Left ventricle myocardium inferior (tissue), 1 donor: ENCODE measurements around the gene B9D1. TPM values are rescaled to one million over a fixed set of nuclear protein-coding genes. Genes with fewer than 3 reads are reported as not detected.

Experiments
- DNase-seq: peaks from one replicate; pipeline ENCODE4 v3.0.0-alpha.2; 2020
- H3K27ac ChIP-seq: fragments of 200-600 bp; replicated peaks from 2 replicates; pipeline ENCODE4 v1.8.0; 2021
- H3K27me3 ChIP-seq: fragments of 200-600 bp; 2 replicates; pipeline ENCODE4 v1.8.0; 2021; ENCODE audit warnings: low read depth
- H3K36me3 ChIP-seq: fragments of 200-600 bp; 2 replicates; pipeline ENCODE4 v1.8.0; 2021
- H3K4me1 ChIP-seq: fragments of 200-600 bp; 2 replicates; pipeline ENCODE4 v1.8.0; 2021
- H3K4me3 ChIP-seq: fragments of 200-600 bp; 2 replicates; pipeline ENCODE4 v1.8.0; 2021; ENCODE audit warnings: mild to moderate bottlenecking, moderate library complexity
- H3K9me3 ChIP-seq: fragments of 200-600 bp; replicated peaks from 2 replicates; pipeline ENCODE4 v1.8.0; 2021
- intact Hi-C: fragments of 100-400 bp; cut with micrococcal nuclease; formaldehyde crosslinking; loops from one replicate; pipeline ENCODE4 v1.11.0; 2022
- total RNA-seq: library from RNA; stranded (reverse); fragmentation: NEBNext Ultra II Directional; extraction: Animal tissue kit (Norgen Biotek cat#: 25700); gene quantifications from one replicate; pipeline ENCODE4 v1.2.1, GENCODE V29; 2021
- TF ChIP-seq, protein P1 (sequence below): fragments of 200-600 bp; IDR thresholded peaks from 2 replicates; pipeline ENCODE4 v1.8.0; 2021; ENCODE audit warnings: antibody characterized with exemption, mild to moderate bottlenecking, borderline replicate concordance
- donor health status: DM: no; HTN: yes; CAD: no; lungs with severe emphysema.

Gene B9D1
- total RNA-seq, 1 donor from 2014 or later = 8.8 TPM

- no peaks in the 10 kb centered on the region for H3K36me3 ChIP-seq
- H3K9me3 ChIP-seq = no peaks in the 10 kb centered on the region
- H3K27ac ChIP-seq = peak overlapping the region; percentile 81
- peaks cover 33% of the 10 kb centered on the region for H3K4me1 ChIP-seq
- TF ChIP-seq, protein P1, sequence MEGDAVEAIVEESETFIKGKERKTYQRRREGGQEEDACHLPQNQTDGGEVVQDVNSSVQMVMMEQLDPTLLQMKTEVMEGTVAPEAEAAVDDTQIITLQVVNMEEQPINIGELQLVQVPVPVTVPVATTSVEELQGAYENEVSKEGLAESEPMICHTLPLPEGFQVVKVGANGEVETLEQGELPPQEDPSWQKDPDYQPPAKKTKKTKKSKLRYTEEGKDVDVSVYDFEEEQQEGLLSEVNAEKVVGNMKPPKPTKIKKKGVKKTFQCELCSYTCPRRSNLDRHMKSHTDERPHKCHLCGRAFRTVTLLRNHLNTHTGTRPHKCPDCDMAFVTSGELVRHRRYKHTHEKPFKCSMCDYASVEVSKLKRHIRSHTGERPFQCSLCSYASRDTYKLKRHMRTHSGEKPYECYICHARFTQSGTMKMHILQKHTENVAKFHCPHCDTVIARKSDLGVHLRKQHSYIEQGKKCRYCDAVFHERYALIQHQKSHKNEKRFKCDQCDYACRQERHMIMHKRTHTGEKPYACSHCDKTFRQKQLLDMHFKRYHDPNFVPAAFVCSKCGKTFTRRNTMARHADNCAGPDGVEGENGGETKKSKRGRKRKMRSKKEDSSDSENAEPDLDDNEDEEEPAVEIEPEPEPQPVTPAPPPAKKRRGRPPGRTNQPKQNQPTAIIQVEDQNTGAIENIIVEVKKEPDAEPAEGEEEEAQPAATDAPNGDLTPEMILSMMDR = no peak
- DNase-seq = no peak
- intact Hi-C loops = no loop called here
- H3K4me3 ChIP-seq = no peak overlapping the region
- H3K27me3 ChIP-seq = no peaks in the 10 kb centered on the region
These were observed 5.7 kb upstream of the B9D1 start for GRCh38 chr17:19368229-19368628.

DNA sequence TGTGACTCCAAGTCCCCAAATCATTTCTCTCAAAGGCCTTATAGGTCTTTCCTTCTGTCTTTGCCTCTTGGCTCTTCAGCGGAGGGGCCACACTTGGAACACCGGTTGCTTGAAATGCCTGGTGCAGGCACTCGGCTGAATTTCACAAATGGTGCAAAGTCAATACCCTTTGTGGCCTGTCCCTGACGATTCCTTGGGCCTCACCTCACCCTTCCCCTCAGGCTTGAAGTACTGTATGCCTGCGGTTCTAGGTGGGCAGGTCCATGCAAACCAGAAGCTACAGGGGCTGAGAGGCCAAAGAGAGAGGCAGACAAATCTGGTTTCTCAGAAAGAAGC is 4.1 kb upstream of the B9D1 start:
- H3K4me1 ChIP-seq = peaks cover 46% of the 10 kb centered on the region
- no peak overlapping the region for H3K27ac ChIP-seq
- H3K27me3 ChIP-seq = no peaks in the 10 kb centered on the region
- no peaks in the 10 kb centered on the region for H3K36me3 ChIP-seq
- intact Hi-C loops = no loop called here
- DNase-seq = no peak
- no peak overlapping the region for H3K4me3 ChIP-seq
- TF ChIP-seq, protein P1 = no peak
- H3K9me3 ChIP-seq = no peaks in the 10 kb centered on the region

- TF ChIP-seq, protein P1 = no peak
- H3K27ac ChIP-seq = no peak overlapping the region
- peaks cover 40% of the 10 kb centered on the region for H3K4me1 ChIP-seq
- H3K27me3 ChIP-seq = no peaks in the 10 kb centered on the region
- intact Hi-C loops = no loop called here
- no peaks in the 10 kb centered on the region for H3K36me3 ChIP-seq
- H3K4me3 ChIP-seq = no peak overlapping the region
- no peaks in the 10 kb centered on the region for H3K9me3 ChIP-seq
- no peak for DNase-seq
These were observed 3.5 kb upstream of the B9D1 start for GRCh38 chr17:19365833-19366636.

DNA sequence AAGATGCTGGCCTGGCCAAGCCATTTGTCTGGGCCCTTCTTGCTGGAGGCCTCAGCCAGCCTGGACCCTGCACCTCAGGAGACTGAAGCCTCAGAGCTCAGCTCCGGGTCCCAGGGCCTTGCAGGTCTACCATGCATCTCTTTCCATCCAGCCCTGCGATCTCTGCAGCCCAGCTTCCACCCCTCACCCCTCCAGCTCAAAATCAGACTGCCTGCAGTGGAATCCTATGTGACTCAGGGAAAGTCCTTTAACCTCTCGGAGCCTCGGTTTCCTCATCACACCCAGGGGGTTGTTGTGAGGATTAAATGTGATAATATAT is 2.9 kb upstream of the B9D1 start:
- Histone ChIP-seq H3K4me1 (peaks cover 35% of the 10 kb centered on the region), H3K4me3 (no peak overlapping the region), H3K27me3 (no peaks in the 10 kb centered on the region), H3K9me3 (no peaks in the 10 kb centered on the region), H3K36me3 (no peaks in the 10 kb centered on the region), H3K27ac (no peak overlapping the region)
- TF ChIP-seq, protein P1 = no peak
- no peak for DNase-seq
- intact Hi-C loops = no loop called here

DNA sequence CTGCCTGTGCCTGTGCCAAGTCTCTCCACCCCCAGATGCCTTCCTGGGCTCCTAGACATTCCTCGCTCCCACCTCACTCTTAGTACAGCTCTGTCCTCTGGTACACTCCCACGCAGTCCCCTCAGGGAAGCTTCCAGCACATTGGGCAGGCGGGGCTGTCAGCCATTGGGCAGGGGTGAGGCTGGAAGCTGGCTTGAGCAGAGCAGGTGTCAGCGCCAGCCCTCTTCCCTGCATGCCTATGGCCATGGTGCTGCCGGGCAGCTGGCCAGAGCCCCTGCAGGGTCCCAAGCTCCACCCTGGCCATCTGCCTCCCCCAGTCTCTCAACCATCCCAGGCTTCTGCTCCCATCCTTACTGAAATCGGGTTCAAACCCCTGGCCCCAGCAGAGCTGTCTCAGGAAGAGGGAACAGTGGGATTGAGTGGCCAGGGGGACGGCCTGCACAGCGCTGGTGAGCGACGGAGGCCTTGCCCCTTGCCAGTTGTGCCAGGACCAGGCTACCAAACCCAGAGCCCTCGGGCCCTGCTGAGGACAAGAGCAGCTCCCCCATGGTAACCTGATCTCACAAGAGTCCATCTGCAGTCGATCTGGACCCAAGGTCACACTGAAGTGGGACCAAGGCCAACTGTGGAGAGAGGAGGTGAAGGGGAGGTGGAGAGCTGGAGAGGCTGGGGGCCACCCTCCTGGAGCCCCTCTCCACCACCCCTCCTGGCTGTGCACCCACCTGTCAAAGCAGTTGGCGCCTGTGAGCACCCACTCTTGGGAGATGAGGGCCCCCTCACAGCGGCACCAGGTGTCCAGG is 2.4 kb upstream of the B9D1 start:
- no peak for DNase-seq
- Histone ChIP-seq H3K27ac (no peak overlapping the region), H3K27me3 (no peaks in the 10 kb centered on the region), H3K4me3 (no peak overlapping the region), H3K9me3 (no peaks in the 10 kb centered on the region), H3K4me1 (peaks cover 29% of the 10 kb centered on the region), H3K36me3 (no peaks in the 10 kb centered on the region)
- intact Hi-C loops = no loop called here
- TF ChIP-seq, protein P1 = no peak
